GM19372 (cell line): ENCODE data around the gene MYL4.
"Not testable (repeated sequence)": the region's sequence is repeated elsewhere in the genome, so short reads cannot be mapped to it uniquely, and the experiment has no call there.

Experiments used
- ATAC-seq: cut with Tn5 transposase; IDR thresholded peaks from one replicate; pipeline ENCODE4 v1.9.1; 2021; ENCODE audit warnings: mild to moderate bottlenecking, low read depth, moderate library complexity; ENCODE audit not compliant: unreplicated experiment

Gene MYL4

DNA sequence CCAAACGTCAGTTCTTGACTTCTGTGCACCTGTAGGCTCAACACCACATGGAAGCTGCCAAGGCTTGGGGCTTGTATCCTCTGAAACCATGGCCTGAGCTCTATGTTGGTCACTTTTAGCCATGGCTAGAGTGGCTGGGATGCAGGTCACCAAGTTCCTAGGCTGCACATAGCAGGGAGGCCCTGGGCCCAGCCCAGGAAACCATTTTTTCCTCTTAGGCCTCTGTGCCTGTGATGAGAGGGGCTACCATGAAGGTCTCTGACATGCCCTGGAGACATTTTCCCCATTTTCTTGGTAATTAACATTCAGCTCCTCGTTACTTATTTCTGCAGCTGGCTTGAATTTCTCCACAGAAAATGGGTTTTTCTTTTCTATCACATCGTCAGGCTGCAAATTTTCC lies 59.8 kb downstream of the MYL4 start:
- ATAC-seq = not testable (repeated sequence)

DNA sequence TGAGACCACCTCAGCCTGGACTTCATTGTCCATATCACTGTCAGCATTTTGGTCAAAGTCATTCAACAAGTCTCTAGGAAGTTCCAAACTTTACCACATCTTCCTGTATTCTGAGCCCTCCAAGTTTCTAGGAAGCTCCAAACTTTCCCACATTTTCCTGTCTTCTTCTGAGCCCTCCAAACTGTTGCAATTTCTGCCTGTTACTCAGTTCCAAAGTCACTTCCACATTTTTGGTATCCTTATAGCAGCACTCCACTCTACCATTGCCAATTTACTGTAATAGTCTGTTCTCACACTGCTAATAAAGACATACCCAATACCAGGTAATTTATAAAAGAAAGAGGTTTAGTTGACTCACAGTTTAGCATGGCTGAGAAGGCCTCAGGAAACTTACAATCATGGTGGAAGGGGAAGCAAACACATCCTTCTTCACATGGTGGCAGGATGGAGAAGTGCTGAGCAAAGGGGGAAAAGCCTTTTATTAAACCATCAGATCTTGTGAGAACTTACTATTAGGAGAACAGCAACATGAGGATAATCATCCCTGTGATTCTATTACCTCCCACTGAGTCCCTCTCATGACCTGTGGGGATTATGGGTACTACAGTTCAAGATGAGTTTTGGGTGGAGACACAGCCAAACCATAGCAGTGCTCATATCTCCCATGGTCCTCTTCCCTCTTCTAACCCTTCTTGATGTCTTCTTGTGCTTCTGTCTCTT lies 60.6 kb downstream of the MYL4 start:
- ATAC-seq = not testable (repeated sequence)

DNA sequence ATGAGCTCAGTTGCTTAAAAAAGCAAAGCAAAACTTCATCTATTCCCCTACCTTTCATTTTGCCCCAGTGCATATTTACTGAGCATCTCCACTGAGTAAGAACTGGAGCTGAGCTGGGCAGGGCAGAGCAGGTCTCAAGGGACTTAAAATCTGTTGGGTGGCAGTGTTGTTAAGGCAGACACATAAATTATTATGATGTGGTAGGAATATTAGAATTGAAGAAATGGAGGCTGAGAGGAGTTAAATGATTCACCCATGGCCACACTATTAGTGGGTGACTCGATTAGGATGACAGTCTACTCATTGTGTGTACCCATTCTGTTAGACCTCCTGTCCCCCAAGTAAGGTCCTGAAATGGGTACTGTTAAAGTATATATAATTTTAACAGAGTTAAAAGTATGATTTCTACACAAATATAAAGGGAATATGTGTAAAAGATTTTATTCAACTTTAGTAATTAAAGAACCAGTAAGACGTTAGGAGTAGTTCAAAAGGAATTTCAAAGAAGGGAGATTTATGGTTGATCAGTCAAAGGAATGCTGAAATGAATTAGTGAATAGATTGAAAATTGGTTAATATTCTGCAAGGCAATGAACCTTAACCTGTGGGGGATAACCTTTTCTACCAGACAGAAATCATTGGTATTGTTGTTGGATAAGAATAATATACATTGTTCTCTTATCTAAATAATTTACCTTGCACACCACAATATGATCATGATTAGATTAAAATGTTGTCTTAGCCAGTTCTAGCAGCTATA lies 62.0 kb downstream of the MYL4 start:
- no peak for ATAC-seq

DNA sequence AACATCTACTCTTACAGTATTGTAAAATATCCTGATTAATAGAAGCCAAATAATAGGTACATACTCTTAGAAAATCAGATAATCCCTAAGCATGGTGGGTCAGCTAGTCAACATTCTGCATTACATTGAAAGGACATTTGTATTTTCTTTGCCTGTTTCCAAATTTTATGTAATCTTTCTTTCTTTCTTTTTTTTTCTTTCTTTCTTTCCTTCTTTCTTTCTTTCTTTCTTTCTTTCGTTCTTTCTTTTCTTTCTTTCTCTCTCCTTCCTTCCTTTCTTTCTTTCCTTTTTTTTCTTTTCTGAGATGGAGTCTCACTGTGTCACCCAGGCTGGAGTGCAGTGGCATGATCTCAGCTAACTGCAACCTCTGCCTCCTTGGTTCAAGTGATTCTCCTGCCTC lies 63.3 kb downstream of the MYL4 start:
- ATAC-seq = no peak

DNA sequence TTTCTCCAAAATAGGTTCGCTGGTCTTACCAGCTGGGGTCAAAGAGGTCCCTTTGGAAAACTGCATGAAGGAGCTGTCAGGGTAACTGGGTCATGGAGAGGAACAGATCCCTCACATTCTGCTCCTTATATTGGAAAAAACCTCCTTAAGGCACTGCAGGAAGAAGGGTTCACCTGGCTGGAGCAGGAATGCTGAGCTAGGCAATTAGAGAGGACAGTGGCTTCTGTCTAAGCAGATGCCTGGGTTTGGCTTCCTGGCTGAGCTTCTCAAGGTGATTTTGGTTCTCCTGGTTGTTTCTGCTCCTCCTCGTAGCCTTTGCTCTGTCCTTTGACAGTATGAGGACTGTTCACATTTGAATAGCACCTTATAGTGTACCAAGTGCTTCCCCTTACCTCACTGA lies 64.1 kb downstream of the MYL4 start:
- ATAC-seq = no peak
